NCI-H345 treated with DMSO at 0.1 percent for 48 hours (cell line): ENCODE measurements around the gene POLR1E.

ENCODE experiments used
- DNase-seq: peaks from one replicate; lab custom pipeline; 2025; ENCODE audit not compliant: unreplicated experiment; lab: John Stamatoyannopoulos, UW

The POLR1E gene

GRCh38 chr9:37534412-37534811 is 48.7 kb downstream of the POLR1E start:
- no peak for DNase-seq

GRCh38 chr9:37534901-37535300 is 49.2 kb downstream of the POLR1E start:
- DNase-seq, result no peak

GRCh38 chr9:37538099-37538498 is 52.4 kb downstream of the POLR1E start:
- no peak for DNase-seq

- no peak for DNase-seq
These were observed 53.9 kb downstream of the POLR1E start for GRCh38 chr9:37539634-37540033.

GRCh38 chr9:37540634-37541033 is 54.9 kb downstream of the POLR1E start:
- no peak for DNase-seq

- DNase-seq, result no peak
These were observed 55.7 kb downstream of the POLR1E start for GRCh38 chr9:37541465-37541864.

- no peak for DNase-seq
These were observed 56.7 kb downstream of the POLR1E start for GRCh38 chr9:37542488-37542887.

GRCh38 chr9:37542895-37543294 is 57.1 kb downstream of the POLR1E start:
- DNase-seq, result no peak

GRCh38 chr9:37543468-37543867 is 57.7 kb downstream of the POLR1E start:
- no peak for DNase-seq

GRCh38 chr9:37547328-37547878 is 61.7 kb downstream of the POLR1E start:
- DNase-seq, result no peak

- no peak for DNase-seq
These were observed 63.8 kb downstream of the POLR1E start for GRCh38 chr9:37549527-37549926.

GRCh38 chr9:37550781-37551180 is 65.0 kb downstream of the POLR1E start:
- no peak for DNase-seq

- no peak for DNase-seq
These were observed 65.7 kb downstream of the POLR1E start for GRCh38 chr9:37551468-37551867.

- no peak for DNase-seq
These were observed 66.1 kb downstream of the POLR1E start for GRCh38 chr9:37551888-37552287.
